RWPE1 (cell line): ENCODE results near the gene CCDC121.

Experiments used
- CTCF ChIA-PET: fragments of 350-600 bp; sonication (Branson Sonifier 250); formaldehyde crosslinking; extraction: SDS; loops from one replicate; lab custom pipeline; 2021; lab: Yijun Ruan, JAX
- POLR2A ChIA-PET: fragments of 400-600 bp; formaldehyde crosslinking; extraction: SDS; loops from one replicate; lab custom pipeline; 2020; ENCODE audit warnings: antibody characterized with exemption; ENCODE audit not compliant: low non-redundant PET; lab: Yijun Ruan, JAX
- DNase-seq: peaks from one replicate; pipeline ENCODE4 v3.0.0; 2012; ENCODE audit warnings: low spot score
- H3K27ac ChIP-seq: fragments of 450-650 bp; 2 replicates; pipeline ENCODE4 v1.5.1; 2017
- CTCF ChIP-seq: fragments of 450-650 bp; conservative IDR thresholded peaks from 2 replicates; pipeline ENCODE4 v1.5.1; 2017; ENCODE audit warnings: low read depth, mild to moderate bottlenecking

The CCDC121 gene

GRCh38 chr2:27624943-27625342 is 3.9 kb downstream of the CCDC121 start:
- POLR2A ChIA-PET, result no interaction called here

DNA sequence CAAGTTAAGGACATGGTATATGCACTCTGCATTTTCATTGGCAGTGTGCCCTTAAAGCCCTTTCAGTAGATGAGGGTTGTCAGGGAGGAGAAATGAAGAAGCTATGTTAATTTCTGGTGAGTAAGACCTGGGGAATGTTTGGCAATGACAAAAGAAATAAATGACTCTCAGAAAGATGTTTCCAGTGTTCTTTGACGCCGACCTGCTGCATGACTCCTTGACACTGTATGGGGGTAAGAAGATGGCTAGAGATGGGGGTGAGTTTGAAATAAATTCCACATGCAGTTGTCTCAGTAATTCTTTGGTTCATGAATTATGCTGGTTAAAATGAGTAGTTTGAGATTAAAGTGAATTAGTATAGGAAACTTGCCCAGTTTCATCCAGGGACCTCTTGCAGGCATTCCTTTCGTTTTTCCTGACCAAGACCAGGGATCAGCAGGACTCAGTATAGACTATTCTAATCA is 5.9 kb downstream of the CCDC121 start:
- no peak for TF ChIP-seq CTCF
- DNase-seq, result peak; percentile 36
- POLR2A ChIA-PET, result no interaction called here
- H3K27ac ChIP-seq, result no peak overlapping the region
- CTCF ChIA-PET, result interaction anchor here (0.7 kb wide), 1 partner anchor 26 kb away, joined by 4 read pairs; no protein-coding TSS in a partner anchor

More at GRCh38 chr2:27624943-27625342, 3.9 kb downstream of the CCDC121 start:
- CTCF ChIA-PET, result no interaction called here
- no peak for DNase-seq
- H3K27ac ChIP-seq, result no peak overlapping the region
- no peak for TF ChIP-seq CTCF

- H3K27ac ChIP-seq, result no peak overlapping the region
- DNase-seq, result no peak
- CTCF ChIA-PET, result interaction anchor here (0.6 to 1.0 kb wide), 2 partner anchors 11 to 945 kb away, joined by 3 read pairs; no protein-coding TSS in a partner anchor
- POLR2A ChIA-PET, result no interaction called here
- TF ChIP-seq CTCF, result no peak
Observed at GRCh38 chr2:27621524-27621923, 7.3 kb downstream of the CCDC121 start.

- TF ChIP-seq CTCF, result no peak
- DNase-seq, result no peak
- no peak overlapping the region for H3K27ac ChIP-seq
- ChIA-PET CTCF (no interaction called here), POLR2A (no interaction called here)
Observed at GRCh38 chr2:27615316-27615715, 13.5 kb downstream of the CCDC121 start.

DNA sequence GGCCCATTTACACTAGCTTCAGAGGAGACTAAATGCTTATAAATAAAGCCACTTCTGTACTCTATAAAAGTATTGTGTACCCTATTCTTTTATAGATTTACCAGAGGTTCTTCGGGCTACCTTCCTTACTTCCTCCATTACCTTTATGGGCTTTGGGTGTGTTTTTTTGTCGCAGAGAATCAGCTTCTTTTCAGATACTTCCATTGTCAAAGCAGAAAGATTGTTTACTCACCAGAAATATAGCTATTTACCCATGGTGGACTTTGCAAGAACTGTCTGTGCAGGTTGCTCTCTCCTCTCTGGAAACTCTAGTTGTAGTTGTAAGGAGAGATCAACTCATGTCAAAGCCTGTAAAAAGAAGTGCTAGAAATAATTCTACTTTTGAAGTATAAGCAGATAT is 14.8 kb downstream of the CCDC121 start:
- CTCF ChIA-PET, result no interaction called here
- TF ChIP-seq CTCF, result no peak
- no peak for DNase-seq
- H3K27ac ChIP-seq, result no peak overlapping the region
- POLR2A ChIA-PET, result no interaction called here

DNA sequence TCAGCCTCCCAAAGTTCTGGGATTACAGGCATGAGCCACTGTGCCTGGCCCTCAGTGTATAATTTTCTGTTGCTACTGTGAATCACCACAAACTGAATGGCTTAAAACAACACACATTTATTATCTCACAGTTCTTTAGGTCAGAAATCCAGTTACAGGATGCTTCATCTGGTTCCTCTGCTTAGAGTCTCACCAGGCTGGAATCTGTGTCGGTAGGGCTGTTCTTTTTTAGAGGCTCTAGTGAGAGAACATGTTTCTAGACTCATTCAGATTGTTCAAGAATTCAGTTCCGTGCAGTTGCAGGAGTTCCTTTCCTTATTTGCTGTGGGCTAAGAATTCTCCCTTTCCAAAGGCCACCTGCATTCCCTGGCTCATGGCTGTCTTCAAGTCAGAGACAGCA is 22.2 kb downstream of the CCDC121 start:
- TF ChIP-seq CTCF, result no peak
- no peak for DNase-seq
- POLR2A ChIA-PET, result no interaction called here
- CTCF ChIA-PET, result no interaction called here
- no peak overlapping the region for H3K27ac ChIP-seq
